Cerebellar cortex (tissue), 1 donor: ENCODE measurements around the gene FBL.

Source experiments
- DNase-seq: peaks from one replicate; pipeline ENCODE4 v3.0.0-alpha.2; 2015; ENCODE audit warnings: low spot score

FBL gene

GRCh38 chr19:39788244-39788643 is 57.9 kb downstream of the FBL start:
- DNase-seq = no peak
